ENCODE results near the gene UGT1A1.

DNA sequence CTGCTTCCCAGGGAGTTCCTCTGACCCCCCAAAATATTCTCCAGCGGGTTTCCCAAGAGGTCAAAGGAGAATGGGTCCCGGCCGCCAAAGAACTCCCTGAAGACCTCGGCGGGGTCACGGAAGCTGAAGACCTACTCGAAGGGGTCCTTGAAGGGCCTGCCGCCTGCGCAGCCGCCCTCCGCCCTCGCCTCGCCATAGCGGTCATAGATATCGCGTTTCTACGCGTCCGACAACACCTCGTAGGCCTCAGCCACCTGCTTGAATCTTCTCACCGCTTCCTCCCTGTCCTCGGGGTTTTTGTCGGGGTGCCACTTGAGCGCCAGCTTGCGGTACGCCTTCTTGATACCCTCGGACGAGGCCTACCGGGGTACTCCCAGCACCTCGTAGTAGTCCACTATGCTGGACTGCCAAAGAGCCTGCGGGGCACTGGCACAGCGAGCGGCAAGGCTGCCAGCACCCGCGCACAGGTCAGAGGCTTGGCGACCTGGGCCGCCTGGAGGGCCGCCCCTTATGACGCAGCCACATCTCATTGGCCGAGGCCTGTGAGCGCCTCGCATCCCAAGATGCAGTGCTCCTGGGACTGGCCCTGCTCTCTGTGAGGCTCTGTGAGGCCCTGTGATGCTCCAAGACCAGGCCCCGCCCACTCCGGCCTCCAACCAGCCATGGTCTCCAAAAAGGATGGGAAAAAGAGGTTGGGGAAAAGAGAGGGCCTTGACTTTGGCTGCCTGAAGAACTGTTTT is 5.0 kb upstream of the UGT1A1 start:
- TF ChIP-seq POLR2A (IDR thresholded peaks at IDR 0.05), result no peak
- TF ChIP-seq, protein P1, sequence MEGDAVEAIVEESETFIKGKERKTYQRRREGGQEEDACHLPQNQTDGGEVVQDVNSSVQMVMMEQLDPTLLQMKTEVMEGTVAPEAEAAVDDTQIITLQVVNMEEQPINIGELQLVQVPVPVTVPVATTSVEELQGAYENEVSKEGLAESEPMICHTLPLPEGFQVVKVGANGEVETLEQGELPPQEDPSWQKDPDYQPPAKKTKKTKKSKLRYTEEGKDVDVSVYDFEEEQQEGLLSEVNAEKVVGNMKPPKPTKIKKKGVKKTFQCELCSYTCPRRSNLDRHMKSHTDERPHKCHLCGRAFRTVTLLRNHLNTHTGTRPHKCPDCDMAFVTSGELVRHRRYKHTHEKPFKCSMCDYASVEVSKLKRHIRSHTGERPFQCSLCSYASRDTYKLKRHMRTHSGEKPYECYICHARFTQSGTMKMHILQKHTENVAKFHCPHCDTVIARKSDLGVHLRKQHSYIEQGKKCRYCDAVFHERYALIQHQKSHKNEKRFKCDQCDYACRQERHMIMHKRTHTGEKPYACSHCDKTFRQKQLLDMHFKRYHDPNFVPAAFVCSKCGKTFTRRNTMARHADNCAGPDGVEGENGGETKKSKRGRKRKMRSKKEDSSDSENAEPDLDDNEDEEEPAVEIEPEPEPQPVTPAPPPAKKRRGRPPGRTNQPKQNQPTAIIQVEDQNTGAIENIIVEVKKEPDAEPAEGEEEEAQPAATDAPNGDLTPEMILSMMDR (IDR thresholded peaks at IDR 0.05), result no peak

Measured in adrenal gland (tissue), 5 donors.